Measurements from ENCODE around the gene KCTD17. TPM values are rescaled to one million over a fixed set of nuclear protein-coding genes. Genes with fewer than 3 reads are reported as not detected.

The KCTD17 gene

GRCh38 chr22:37112084-37112728, 60.7 kb downstream of the KCTD17 start:
- H3K14ac ChIP-seq (ENCODE audit: low read length), result peak overlapping the region; percentile 85
- H3K79me1 ChIP-seq (ENCODE audit: low read depth, low read length), result no peaks in the 10 kb centered on the region
- H3K4me2 ChIP-seq (ENCODE audit: insufficient read depth, low read length, poor library complexity, severe bottlenecking), result no peak overlapping the region
- no peak overlapping the region for H3K4me3 ChIP-seq (ENCODE audit: low read length in 2 of 2)
- H3K9me3 ChIP-seq (replicated peaks in 1 of 2; ENCODE audit: control insufficient read depth in 2 of 2, insufficient read depth in 1 of 2, low read depth in 1 of 2, low read length in 2 of 2), result no peaks in the 10 kb centered on the region
- DNase-seq (ENCODE audit: low spot score), result no peak
- peak overlapping the region; percentile 75 for H3K23ac ChIP-seq (ENCODE audit: low read depth, low read length, poor library complexity)
- H3K4me1 ChIP-seq (ENCODE audit: control insufficient read depth in 2 of 2, insufficient read depth in 1 of 2, low read depth in 1 of 2, low read length in 2 of 2), result peaks cover 0 to 3% of the 10 kb centered on the region in 2 donors
- H3K4ac ChIP-seq (ENCODE audit: low read length), result no peak overlapping the region
- peak overlapping the region; percentile 67 for H2BK12ac ChIP-seq (ENCODE audit: low read length)
- H3K27me3 ChIP-seq (ENCODE audit: control insufficient read depth in 3 of 3, insufficient read depth in 3 of 3, low read depth in 1 of 3, low read length in 3 of 3), result peaks cover 0 to 44% (median 0%) of the 10 kb centered on the region in 3 experiments
- H4K91ac ChIP-seq (ENCODE audit: low read depth, low read length, poor library complexity), result no peak overlapping the region
- no peak overlapping the region for H4K8ac ChIP-seq (ENCODE audit: low read depth, low read length)
- peak overlapping the region; percentile 37 for H3K9ac ChIP-seq (ENCODE audit: low read depth, low read length, poor library complexity)
- no CpG with 5 or more reads among the region's 12 CpGs for WGBS, 2 donors (ENCODE audit: extremely low coverage in 2 of 2, insufficient read length in 2 of 2, insufficient replicate concordance in 1 of 2)
- H3K27ac ChIP-seq (replicated peaks; ENCODE audit: low read length), result no peak overlapping the region
- no peak overlapping the region for H2AFZ ChIP-seq (ENCODE audit: low read length)
- H2BK120ac ChIP-seq (ENCODE audit: low read depth, low read length), result peak overlapping the region; percentile 22
- peak overlapping the region; percentile 78 for H2AK5ac ChIP-seq (ENCODE audit: low read depth, low read length)
- peak overlapping the region; percentile 41 for H3K18ac ChIP-seq (ENCODE audit: low read length)
- H2BK15ac ChIP-seq (ENCODE audit: low read length), result peak overlapping the region; percentile 18
- peak overlapping the region; percentile 58 for H2BK5ac ChIP-seq (ENCODE audit: low read length)
- no peaks in the 10 kb centered on the region for H3K36me3 ChIP-seq (replicated peaks in 1 of 2; ENCODE audit: control insufficient read depth in 2 of 2, insufficient read depth in 2 of 2, low read length in 2 of 2)

Small RNA genes lying within 50 kb of the gene (small RNA-seq; reads per million reads assigned to genes)
- not detected for gene RF00019 (ENCODE audit: insufficient read depth)
